HCT116 (cell line): ENCODE data around the gene NFS1. TPM values are rescaled to one million over a fixed set of nuclear protein-coding genes. Genes with fewer than 3 reads are reported as not detected.
"Not testable (repeated sequence)": the region's sequence is repeated elsewhere in the genome, so short reads cannot be mapped to it uniquely, and the experiment has no call there.

Source experiments
- ATAC-seq: fragments of 200-7000 bp; cut with Tn5 transposase; 2 replicates; pipeline ENCODE4 v1.9.1; 2020; ENCODE audit warnings: mild to moderate bottlenecking, moderate library complexity
- BruUV-seq: library from RNA; stranded (reverse); fragments of 400-500 nt; replicated peaks from 2 replicates; lab custom pipeline; 2021; lab: Mats Ljungman, UMichigan
- CTCF ChIA-PET: fragments of 300-600 bp; sonication (Branson Sonifier 250); formaldehyde crosslinking; loops from one replicate; lab custom pipeline; 2021; ENCODE audit warnings: antibody characterized with exemption; lab: Charles Lee
- POLR2A ChIA-PET: fragments of 300-600, 350-600 bp; sonication (Branson Sonifier 250); formaldehyde crosslinking; loops from one replicate; lab custom pipeline; 2021; ENCODE audit warnings: antibody characterized with exemption; lab: Charles Lee
- RAD21 ChIA-PET, 2 experiments: fragments of 300-600 bp; sonication (Branson Sonifier 250); formaldehyde crosslinking; loops; one replicate each; lab custom pipeline; 2023; ENCODE audit warnings: low total read pairs in 2 of 2; ENCODE audit not compliant: uncharacterized antibody in 2 of 2, unreplicated experiment in 2 of 2, low non-redundant PET in 1 of 2; lab: Charles Lee
- DNase-seq: peaks from one replicate; pipeline ENCODE4 v3.0.0-alpha.2; 2010; ENCODE audit warnings: low read depth, low spot score
- H2AFZ ChIP-seq: fragments of 200-600 bp; shearing (Covaris generic), sonication (generic); 2 replicates; pipeline ENCODE4 v1.6.1; 2017; ENCODE audit warnings: low read depth, mixed run types, mixed read lengths, antibody characterized with exemption, low read length; ENCODE audit not compliant: poor library complexity, severe bottlenecking
- H3K27ac ChIP-seq: 2 replicates; pipeline ENCODE4 v1.5.1; 2012; ENCODE audit warnings: low read depth, low read length
- H3K27me3 ChIP-seq: fragments of 200-600 bp; sonication (generic); 2 replicates; pipeline ENCODE4 v1.6.1; 2016; ENCODE audit warnings: mixed run types, low read length, mixed read lengths; ENCODE audit not compliant: insufficient read depth
- H3K36me3 ChIP-seq, 2 experiments: fragments of 200-500 bp in 1 of 2; fragments of 200-600 bp in 1 of 2; sonication (Bioruptor generic) in 1 of 2; sonication (generic) in 1 of 2; 2 replicates each; pipeline versions ENCODE4 v1.5.1 to v1.6.1; 2014 to 2016; ENCODE audit warnings: low read length in 2 of 2, inconsistent platforms in 1 of 2, mixed read lengths in 1 of 2, mixed run types in 1 of 2; ENCODE audit not compliant: insufficient read depth in 2 of 2, control insufficient read depth in 1 of 2
- H3K4me1 ChIP-seq, 2 experiments: fragments of 200-600 bp in 1 of 2; sonication (generic) in 1 of 2; 2 replicates each; pipeline versions ENCODE4 v1.5.1 to v1.6.1; 2012 to 2017; ENCODE audit warnings: low read length in 2 of 2, inconsistent platforms in 1 of 2, mild to moderate bottlenecking in 1 of 2, mixed read lengths in 1 of 2, mixed run types in 1 of 2, moderate library complexity in 1 of 2; ENCODE audit not compliant: insufficient read depth in 2 of 2, control insufficient read depth in 1 of 2
- H3K4me2 ChIP-seq: fragments of 200-600 bp; sonication (generic); 2 replicates; pipeline ENCODE4 v1.6.1; 2017; ENCODE audit warnings: mixed run types, low read length, mixed read lengths
- H3K4me3 ChIP-seq, 2 experiments: fragments of 200-600 bp in 1 of 2; sonication (generic) in 1 of 2; replicated peaks in 1 of 2; 2 replicates each; pipeline ENCODE4 v1.5.1; 2011 to 2016; ENCODE audit warnings: low read length in 2 of 2, control low read depth in 1 of 2, low read depth in 1 of 2, mild to moderate bottlenecking in 1 of 2, mixed read lengths in 1 of 2, mixed run types in 1 of 2
- H3K79me2 ChIP-seq: fragments of 200-600 bp; sonication (generic); 2 replicates; pipeline ENCODE4 v1.6.1; 2017; ENCODE audit warnings: mild to moderate bottlenecking, mixed run types, low read length, moderate library complexity, mixed read lengths; ENCODE audit not compliant: insufficient read depth
- H3K9ac ChIP-seq: fragments of 200-600 bp; sonication (generic); 2 replicates; pipeline ENCODE4 v1.6.1; 2016; ENCODE audit warnings: low read length, mixed read lengths
- H3K9me2 ChIP-seq: fragments of 200-600 bp; sonication (generic), shearing (Covaris generic); 2 replicates; pipeline ENCODE4 v1.6.1; 2017; ENCODE audit warnings: mixed run types, mild to moderate bottlenecking, moderate library complexity; ENCODE audit not compliant: insufficient read depth
- H3K9me3 ChIP-seq, 2 experiments: fragments of 200-500 bp in 1 of 2; fragments of 200-600 bp in 1 of 2; sonication (Bioruptor generic) in 1 of 2; sonication (generic) in 1 of 2; 2 replicates each; pipeline ENCODE4 v1.6.1; 2014 to 2017; ENCODE audit warnings: low read length in 2 of 2, mixed read lengths in 2 of 2, inconsistent platforms in 1 of 2, low read depth in 1 of 2, mild to moderate bottlenecking in 1 of 2, mixed run types in 1 of 2, moderate library complexity in 1 of 2; ENCODE audit not compliant: control insufficient read depth in 1 of 2, insufficient read depth in 1 of 2
- H4K20me1 ChIP-seq: fragments of 200-600 bp; sonication (generic), shearing (Covaris generic); 2 replicates; pipeline ENCODE4 v1.6.1; 2017; ENCODE audit warnings: mixed run types, mild to moderate bottlenecking, moderate library complexity; ENCODE audit not compliant: insufficient read depth
- intact Hi-C: fragments of 100-400 bp; cut with micrococcal nuclease; formaldehyde crosslinking; loops from 2 replicates; pipeline ENCODE4 v1.10.0; 2022
- total RNA-seq: library from RNA; stranded (reverse); gene quantifications from one replicate; pipeline ENCODE4 v1.2.1, GENCODE V29; 2021; ENCODE audit not compliant: unreplicated experiment

The NFS1 gene
- total RNA-seq, 1 experiment from 2014 or later = 33.9 TPM

DNA sequence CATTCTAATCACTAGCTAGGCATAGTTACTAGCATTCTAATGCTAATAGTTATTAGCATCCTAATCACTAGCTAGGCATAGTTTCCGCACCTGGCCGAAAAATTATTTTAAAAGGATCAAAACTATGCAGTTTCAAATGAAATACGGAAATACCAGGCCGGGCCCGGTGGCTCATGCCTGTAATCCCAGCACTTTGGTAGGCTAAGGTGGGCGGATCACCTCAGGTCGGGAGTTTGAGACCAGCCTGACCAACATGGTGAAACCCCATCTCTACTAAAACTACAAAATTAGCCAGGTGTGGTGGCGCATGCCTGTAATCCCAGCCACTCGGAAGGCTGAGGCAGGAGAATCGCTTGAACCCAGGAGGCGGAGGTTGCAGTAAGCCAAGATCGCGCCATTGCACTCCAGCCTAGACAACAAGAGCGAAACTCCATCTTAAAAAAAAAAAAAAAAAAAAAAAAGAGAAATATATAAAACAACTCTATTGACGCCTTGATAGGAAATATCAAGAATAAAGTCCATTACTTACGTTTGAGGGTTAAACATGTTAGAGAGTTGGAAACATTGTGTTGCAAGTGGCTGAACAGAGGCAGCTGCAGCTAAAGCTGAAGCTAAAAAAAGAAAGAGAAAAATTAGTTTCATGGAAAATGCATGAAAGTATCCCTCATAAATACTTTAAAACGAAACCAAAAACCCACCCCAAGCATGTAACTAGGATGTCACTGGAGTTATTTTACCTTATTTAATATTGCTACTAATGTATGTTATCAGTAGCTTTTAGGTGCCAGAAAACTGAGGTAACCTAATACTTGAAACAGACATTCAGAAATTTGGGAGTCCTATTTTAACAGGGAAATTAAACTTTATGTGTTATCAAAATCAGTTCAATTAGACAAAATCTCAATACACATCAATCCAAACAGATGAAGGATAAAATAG is 7.7 kb upstream of the NFS1 start:
- peaks cover 89% of the 10 kb centered on the region for H3K79me2 ChIP-seq

DNA sequence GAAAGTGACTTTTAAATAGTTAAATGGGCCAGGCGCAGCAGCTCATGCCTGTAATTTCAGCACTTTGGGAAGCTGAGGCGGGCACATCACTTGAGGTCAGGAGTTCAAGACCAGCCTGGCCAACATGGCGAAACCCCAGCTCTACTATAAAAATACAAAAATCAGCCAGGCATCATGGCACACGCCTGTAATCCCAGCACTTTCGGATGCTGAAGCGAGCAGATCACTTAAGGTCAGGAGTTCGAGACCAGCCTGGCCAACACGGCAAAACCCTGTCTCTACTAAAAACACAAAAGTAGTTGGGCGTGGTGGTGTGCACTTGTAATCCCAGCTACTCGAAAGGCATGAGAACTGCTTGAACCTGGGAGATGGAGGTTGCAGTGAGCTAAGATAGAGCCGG is 6.7 kb upstream of the NFS1 start:
- RAD21 ChIA-PET = not testable (repeated sequence)

More for the DNA sequence above, 7.7 kb upstream of the NFS1 start:
- H3K4me3 ChIP-seq, ATAC-seq, intact Hi-C loops, RAD21 ChIA-PET, H3K4me2 ChIP-seq, H3K27me3 ChIP-seq, H3K27ac ChIP-seq, H3K9me3 ChIP-seq, H2AFZ ChIP-seq, H3K4me1 ChIP-seq, DNase-seq, H3K9ac ChIP-seq, BruUV-seq, H3K9me2 ChIP-seq: not testable (repeated sequence)
- H4K20me1 ChIP-seq = peaks cover 63% of the 10 kb centered on the region
- H3K36me3 ChIP-seq = peaks cover 76 to 85% of the 10 kb centered on the region in 2 experiments
- CTCF ChIA-PET = interaction anchor here (1.3 to 1.5 kb wide), 2 partner anchors 88 to 241 kb away, joined by 3 read pairs; no protein-coding TSS in a partner anchor
- POLR2A ChIA-PET = interaction anchor here (1.1 kb wide), 1 partner anchor 36 kb away, joined by 4 read pairs; the partner anchor contains the start of gene RBM39

More for the DNA sequence above, 6.7 kb upstream of the NFS1 start:
- H3K9me2 ChIP-seq, H3K9ac ChIP-seq, H3K27me3 ChIP-seq, H3K4me2 ChIP-seq, H2AFZ ChIP-seq, H3K9me3 ChIP-seq, intact Hi-C loops, H3K27ac ChIP-seq, DNase-seq, H3K4me3 ChIP-seq, H3K4me1 ChIP-seq, POLR2A ChIA-PET, ATAC-seq, BruUV-seq: not testable (repeated sequence)
- peaks cover 81% of the 10 kb centered on the region for H3K79me2 ChIP-seq
- CTCF ChIA-PET = interaction anchor here (1.3 kb wide), 1 partner anchor 87 kb away, joined by 3 read pairs; no protein-coding TSS in a partner anchor
- peaks cover 54% of the 10 kb centered on the region for H4K20me1 ChIP-seq
- peaks cover 67 to 75% of the 10 kb centered on the region in 2 experiments for H3K36me3 ChIP-seq
